OCI-LY3 (cell line): ENCODE measurements around the gene COX5B.
"Not testable (repeated sequence)": the region's sequence is repeated elsewhere in the genome, so short reads cannot be mapped to it uniquely, and the experiment has no call there.

Source experiments
- H2AFZ ChIP-seq: fragments of 200-600, 300-600 bp; shearing (Covaris generic); 2 replicates; pipeline ENCODE4 v1.6.0; 2014; ENCODE audit warnings: antibody characterized with exemption, low read depth, low read length
- H3K27ac ChIP-seq: fragments of 200-600, 300-600 bp; sonication (generic); 2 replicates; pipeline ENCODE4 v1.5.1; 2014; ENCODE audit warnings: mild to moderate bottlenecking, low read length, moderate library complexity, mixed read lengths
- H3K27me3 ChIP-seq: fragments of 200-600, 300-600 bp; sonication (generic); 2 replicates; pipeline ENCODE4 v1.6.1; 2014; ENCODE audit warnings: low read depth, low read length, mixed read lengths
- H3K36me3 ChIP-seq: fragments of 200-600, 300-600 bp; sonication (generic); replicated peaks from 2 replicates; pipeline ENCODE3; 2014; ENCODE audit warnings: low read depth, low read length, mixed read lengths
- H3K4me1 ChIP-seq: fragments of 300-600, 200-600 bp; sonication (generic); 2 replicates; pipeline ENCODE4 v1.6.1; 2014; ENCODE audit warnings: low read length, mixed read lengths
- H3K4me2 ChIP-seq: fragments of 200-600, 300-600 bp; sonication (generic); 2 replicates; pipeline ENCODE4 v1.6.1; 2014; ENCODE audit warnings: low read length, mixed read lengths
- H3K4me3 ChIP-seq: fragments of 300-600, 200-600 bp; sonication (generic); 2 replicates; pipeline ENCODE4 v1.5.1; 2014; ENCODE audit warnings: antibody characterized with exemption, mild to moderate bottlenecking, low read length, moderate library complexity
- H3K79me2 ChIP-seq: fragments of 300-600, 200-600 bp; shearing (Covaris generic); 2 replicates; pipeline ENCODE4 v1.6.1; 2014; ENCODE audit warnings: mild to moderate bottlenecking, low read length, mixed read lengths
- H3K9ac ChIP-seq: fragments of 300-600, 200-600 bp; shearing (Covaris generic); 2 replicates; pipeline ENCODE4 v1.6.0; 2014; ENCODE audit warnings: mild to moderate bottlenecking, low read length, moderate library complexity
- H3K9me3 ChIP-seq: fragments of 200-600, 300-600 bp; shearing (Covaris generic); 2 replicates; pipeline ENCODE4 v1.6.1; 2014; ENCODE audit warnings: low read length, mixed read lengths; ENCODE audit not compliant: insufficient read depth
- H4K20me1 ChIP-seq: fragments of 200-600, 300-600 bp; sonication (generic); 2 replicates; pipeline ENCODE4 v1.6.1; 2016; ENCODE audit warnings: low read length, mixed read lengths; ENCODE audit not compliant: insufficient read depth
- CTCF ChIP-seq: fragments of 200-600, 300-600 bp; sonication (generic); IDR thresholded peaks from 2 replicates; pipeline ENCODE4 v1.5.1; 2014; ENCODE audit warnings: antibody characterized with exemption, low read length, low read depth
- EZH2phosphoT487 ChIP-seq: fragments of 200-600 bp; shearing (Covaris generic); IDR thresholded peaks from 2 replicates; pipeline ENCODE4 v1.6.1; 2018; ENCODE audit warnings: antibody characterized with exemption, mixed run types, low read depth

COX5B gene

GRCh38 chr2:97645695-97646629, at the start of gene COX5B:
Gene COX5B, plus strand, starts transcription at chr2:97646062. Its CDS starts 25 bp downstream, at chr2:97646087.
- no peaks in the 10 kb centered on the region for H3K27me3 ChIP-seq
- peak within 1 kb of the TSS; percentile 95 for H3K4me3 ChIP-seq
- TF ChIP-seq CTCF (no peak), EZH2phosphoT487 (no peak)
- H2AFZ ChIP-seq = peak within 1 kb of the TSS; percentile 97
- H3K36me3 ChIP-seq = peaks cover 27% of the 10 kb centered on the region
- H3K27ac ChIP-seq = peak within 1 kb of the TSS; percentile 29
- no peaks in the 10 kb centered on the region for H4K20me1 ChIP-seq
- peak within 1 kb of the TSS; percentile 83 for H3K9ac ChIP-seq
- no peaks in the 10 kb centered on the region for H3K9me3 ChIP-seq
- H3K4me1 ChIP-seq = peaks cover 10% of the 10 kb centered on the region
- H3K79me2 ChIP-seq = peaks cover 14% of the 10 kb centered on the region
- peak within 1 kb of the TSS; percentile 92 for H3K4me2 ChIP-seq

GRCh38 chr2:97596180-97596579, 49.7 kb upstream of the COX5B start:
- H2AFZ ChIP-seq, H3K79me2 ChIP-seq, H3K4me1 ChIP-seq: not testable (repeated sequence)

GRCh38 chr2:97601537-97601936, 44.3 kb upstream of the COX5B start:
- not testable (repeated sequence) for H3K4me2 ChIP-seq, H3K36me3 ChIP-seq, H3K9me3 ChIP-seq, H2AFZ ChIP-seq, H3K27me3 ChIP-seq, H3K9ac ChIP-seq, H4K20me1 ChIP-seq, H3K79me2 ChIP-seq, H3K27ac ChIP-seq, H3K4me3 ChIP-seq, H3K4me1 ChIP-seq

More at GRCh38 chr2:97596180-97596579, 49.7 kb upstream of the COX5B start:
- H3K9ac ChIP-seq, H3K27me3 ChIP-seq, H3K4me3 ChIP-seq, H3K4me2 ChIP-seq, H3K9me3 ChIP-seq, H3K27ac ChIP-seq, H3K36me3 ChIP-seq, H4K20me1 ChIP-seq: not testable (repeated sequence)

GRCh38 chr2:97605109-97605508, 40.8 kb upstream of the COX5B start:
- not testable (repeated sequence) for H3K27me3 ChIP-seq, H3K9me3 ChIP-seq, H3K4me3 ChIP-seq, H3K4me2 ChIP-seq, H4K20me1 ChIP-seq, H3K36me3 ChIP-seq, H3K9ac ChIP-seq, H3K79me2 ChIP-seq, H2AFZ ChIP-seq, H3K4me1 ChIP-seq, H3K27ac ChIP-seq

- H4K20me1 ChIP-seq, H3K4me2 ChIP-seq, H3K9ac ChIP-seq, H3K4me3 ChIP-seq, H2AFZ ChIP-seq, H3K27ac ChIP-seq, H3K27me3 ChIP-seq, H3K79me2 ChIP-seq, H3K36me3 ChIP-seq, H3K4me1 ChIP-seq, H3K9me3 ChIP-seq: not testable (repeated sequence)
These were observed 40.1 kb upstream of the COX5B start for GRCh38 chr2:97605524-97606339.

- not testable (repeated sequence) for H3K4me3 ChIP-seq, H2AFZ ChIP-seq, H3K9me3 ChIP-seq, H4K20me1 ChIP-seq, H3K36me3 ChIP-seq, H3K27ac ChIP-seq, H3K79me2 ChIP-seq, H3K4me2 ChIP-seq, H3K4me1 ChIP-seq, H3K9ac ChIP-seq, H3K27me3 ChIP-seq
These were observed 37.1 kb upstream of the COX5B start for GRCh38 chr2:97608745-97609144.

- not testable (repeated sequence) for H4K20me1 ChIP-seq, H3K4me2 ChIP-seq, H3K27ac ChIP-seq, H3K79me2 ChIP-seq, H3K36me3 ChIP-seq, H3K9ac ChIP-seq, H3K4me1 ChIP-seq, H3K27me3 ChIP-seq, H2AFZ ChIP-seq, H3K9me3 ChIP-seq, H3K4me3 ChIP-seq
These were observed 34.0 kb upstream of the COX5B start for GRCh38 chr2:97611895-97612294.

GRCh38 chr2:97615746-97616145, 30.1 kb upstream of the COX5B start:
- not testable (repeated sequence) for H3K9me3 ChIP-seq, H4K20me1 ChIP-seq, H3K27me3 ChIP-seq, H2AFZ ChIP-seq, H3K79me2 ChIP-seq, H3K36me3 ChIP-seq, H3K4me3 ChIP-seq, H3K4me2 ChIP-seq, H3K4me1 ChIP-seq, H3K27ac ChIP-seq, H3K9ac ChIP-seq
